Thyroid gland (tissue), 4 donors: Measurements from ENCODE around the gene FOXO6. TPM values are rescaled to one million over a fixed set of nuclear protein-coding genes. Genes with fewer than 3 reads are reported as not detected.

Source experiments
- DNase-seq, 2 donors: peaks; one replicate each; pipeline ENCODE4 v3.0.0-alpha.2; 2019
- H3K27ac ChIP-seq, 3 donors: fragments of 200-600 bp; sonication (generic); 1 replicate in 2 of 3; 2 replicates in 1 of 3; pipeline ENCODE4 v1.5.1; 2016 to 2019; ENCODE audit warnings: mild to moderate bottlenecking in 1 of 3, moderate library complexity in 1 of 3
- H3K27me3 ChIP-seq: fragments of 200-600 bp; sonication (generic); one replicate; pipeline ENCODE4 v1.5.1; 2019
- H3K36me3 ChIP-seq, 2 donors: fragments of 200-600 bp; sonication (generic); one replicate each; pipeline ENCODE4 v1.5.1; 2016 to 2019
- H3K4me1 ChIP-seq, 2 donors: fragments of 200-600 bp; sonication (generic); one replicate each; pipeline ENCODE4 v1.5.1; 2017 to 2019
- H3K4me3 ChIP-seq, 3 donors: fragments of 200-600 bp; sonication (generic); replicated peaks in 1 of 3; 1 replicate in 2 of 3; 2 replicates in 1 of 3; pipeline ENCODE4 v1.5.1; 2016; ENCODE audit warnings: mild to moderate bottlenecking in 1 of 3
- H3K9me3 ChIP-seq: fragments of 200-600 bp; sonication (generic); one replicate; pipeline ENCODE4 v1.5.1; 2017
- CTCF ChIP-seq, 6 experiments: fragments of 200-600 bp in 3 of 6; fragments of 450-650 bp in 3 of 6; sonication (generic) in 3 of 6; IDR thresholded peaks; one replicate each; pipeline ENCODE4 v1.5.1; 2016 to 2019; ENCODE audit warnings: antibody characterized with exemption in 6 of 6, mild to moderate bottlenecking in 2 of 6, inconsistent platforms in 1 of 6, moderate library complexity in 1 of 6
- POLR2A ChIP-seq, 2 donors: fragments of 450-650 bp; IDR thresholded peaks; one replicate each; pipeline ENCODE4 v1.6.1; 2017; ENCODE audit warnings: antibody characterized with exemption in 2 of 2, mild to moderate bottlenecking in 2 of 2, moderate library complexity in 1 of 2
- WGBS, 2 donors: methylation state at CpG; one replicate each; pipeline ENCODE4 v1.1.5; 2017; 5-methylcytosine and 5-hydroxymethylcytosine counted together
- intact Hi-C: fragments of 100-400 bp; cut with DNase I; formaldehyde crosslinking; loops from one replicate; pipeline ENCODE4 v1.15.1; 2023
- total RNA-seq, 4 donors: library from RNA; depleted of rRNA; stranded (reverse); fragments of >200 nt; gene quantifications; one replicate each; pipeline ENCODE4 v1.2.3, GENCODE V29; 2016

FOXO6 gene
- total RNA-seq, 4 donors from 2014 or later = 1.1 to 4.2 (median 2.6) TPM

- Histone ChIP-seq H3K36me3 (no peaks in the 10 kb centered on the region), H3K27me3 (no peaks in the 10 kb centered on the region), H3K4me3 (no peak overlapping the region), H3K4me1 (no peaks in the 10 kb centered on the region), H3K9me3 (no peaks in the 10 kb centered on the region), H3K27ac (no peak overlapping the region)
- no peak for TF ChIP-seq CTCF (IDR thresholded peaks at IDR 0.05)
- TF ChIP-seq POLR2A (IDR thresholded peaks at IDR 0.05) = no peak
- intact Hi-C loops = no loop called here
- WGBS, 2 donors = 74 to 79% methylated on average over 6 of the region's 6 CpGs
- no peak for DNase-seq
Measured at GRCh38 chr1:41408691-41409090, 47.5 kb downstream of the FOXO6 start.

- WGBS, 2 donors = 88 to 91% methylated on average over 7 of the region's 7 CpGs
- intact Hi-C loops = no loop called here
Measured at GRCh38 chr1:41409825-41410224, 48.6 kb downstream of the FOXO6 start.

GRCh38 chr1:41410462-41410861 is 49.2 kb downstream of the FOXO6 start:
- Histone ChIP-seq H3K4me3 (no peak overlapping the region), H3K4me1 (no peaks in the 10 kb centered on the region), H3K27me3 (no peaks in the 10 kb centered on the region), H3K27ac (no peak overlapping the region), H3K9me3 (no peaks in the 10 kb centered on the region), H3K36me3 (no peaks in the 10 kb centered on the region)
- 96% methylated on average over 3 of the region's 3 CpGs for WGBS, 2 donors
- TF ChIP-seq CTCF (IDR thresholded peaks at IDR 0.05) = no peak
- no peak for TF ChIP-seq POLR2A (IDR thresholded peaks at IDR 0.05)
- intact Hi-C loops = no loop called here
- no peak for DNase-seq

More at GRCh38 chr1:41409825-41410224, 48.6 kb downstream of the FOXO6 start:
- no peaks in the 10 kb centered on the region for H3K27me3 ChIP-seq
- DNase-seq = no peak
- H3K36me3 ChIP-seq = no peaks in the 10 kb centered on the region
- H3K9me3 ChIP-seq = no peaks in the 10 kb centered on the region
- TF ChIP-seq CTCF (IDR thresholded peaks at IDR 0.05) (no peak), POLR2A (IDR thresholded peaks at IDR 0.05) (no peak)
- no peak overlapping the region for H3K27ac ChIP-seq
- H3K4me1 ChIP-seq = no peaks in the 10 kb centered on the region
- no peak overlapping the region for H3K4me3 ChIP-seq

- TF ChIP-seq POLR2A (IDR thresholded peaks at IDR 0.05) (no peak), CTCF (IDR thresholded peaks at IDR 0.05) (no peak)
- intact Hi-C loops = no loop called here
Measured at GRCh38 chr1:41411229-41411628, 50.0 kb downstream of the FOXO6 start.

GRCh38 chr1:41412748-41413147 is 51.5 kb downstream of the FOXO6 start:
- DNase-seq = no peak
- Histone ChIP-seq H3K27ac (no peak overlapping the region), H3K36me3 (no peaks in the 10 kb centered on the region), H3K9me3 (no peaks in the 10 kb centered on the region), H3K27me3 (no peaks in the 10 kb centered on the region), H3K4me3 (no peak overlapping the region), H3K4me1 (no peaks in the 10 kb centered on the region)
- no peak for TF ChIP-seq POLR2A (IDR thresholded peaks at IDR 0.05)
- no peak for TF ChIP-seq CTCF (IDR thresholded peaks at IDR 0.05)
- intact Hi-C loops = no loop called here
- 39 to 42% methylated on average over 8 of the region's 8 CpGs for WGBS, 2 donors

More at GRCh38 chr1:41411229-41411628, 50.0 kb downstream of the FOXO6 start:
- H3K9me3 ChIP-seq = no peaks in the 10 kb centered on the region
- no peaks in the 10 kb centered on the region for H3K4me1 ChIP-seq
- no peaks in the 10 kb centered on the region for H3K27me3 ChIP-seq
- no peak overlapping the region for H3K4me3 ChIP-seq
- no peaks in the 10 kb centered on the region for H3K36me3 ChIP-seq
- 93 to 97% methylated on average over 3 of the region's 3 CpGs for WGBS, 2 donors
- H3K27ac ChIP-seq = no peak overlapping the region
- no peak for DNase-seq
